A673 (cell line): ENCODE measurements around the gene MFAP4.

ENCODE experiments used
- EZH2 ChIP-seq: fragments of 200-600 bp; sonication (generic); IDR thresholded peaks from 2 replicates; pipeline ENCODE4 v1.6.1; 2017; ENCODE audit warnings: borderline replicate concordance, low read depth, mild to moderate bottlenecking, mixed read lengths, antibody characterized with exemption, low read length; ENCODE audit not compliant: poor library complexity, severe bottlenecking
- TF ChIP-seq, protein P1 (sequence below): fragments of 300-800, 200-600 bp; sonication (generic); conservative IDR thresholded peaks from 2 replicates; pipeline ENCODE4 v1.5.1; 2017; ENCODE audit warnings: low read depth, mild to moderate bottlenecking, antibody characterized with exemption, low read length, moderate library complexity, mixed read lengths

DNA sequence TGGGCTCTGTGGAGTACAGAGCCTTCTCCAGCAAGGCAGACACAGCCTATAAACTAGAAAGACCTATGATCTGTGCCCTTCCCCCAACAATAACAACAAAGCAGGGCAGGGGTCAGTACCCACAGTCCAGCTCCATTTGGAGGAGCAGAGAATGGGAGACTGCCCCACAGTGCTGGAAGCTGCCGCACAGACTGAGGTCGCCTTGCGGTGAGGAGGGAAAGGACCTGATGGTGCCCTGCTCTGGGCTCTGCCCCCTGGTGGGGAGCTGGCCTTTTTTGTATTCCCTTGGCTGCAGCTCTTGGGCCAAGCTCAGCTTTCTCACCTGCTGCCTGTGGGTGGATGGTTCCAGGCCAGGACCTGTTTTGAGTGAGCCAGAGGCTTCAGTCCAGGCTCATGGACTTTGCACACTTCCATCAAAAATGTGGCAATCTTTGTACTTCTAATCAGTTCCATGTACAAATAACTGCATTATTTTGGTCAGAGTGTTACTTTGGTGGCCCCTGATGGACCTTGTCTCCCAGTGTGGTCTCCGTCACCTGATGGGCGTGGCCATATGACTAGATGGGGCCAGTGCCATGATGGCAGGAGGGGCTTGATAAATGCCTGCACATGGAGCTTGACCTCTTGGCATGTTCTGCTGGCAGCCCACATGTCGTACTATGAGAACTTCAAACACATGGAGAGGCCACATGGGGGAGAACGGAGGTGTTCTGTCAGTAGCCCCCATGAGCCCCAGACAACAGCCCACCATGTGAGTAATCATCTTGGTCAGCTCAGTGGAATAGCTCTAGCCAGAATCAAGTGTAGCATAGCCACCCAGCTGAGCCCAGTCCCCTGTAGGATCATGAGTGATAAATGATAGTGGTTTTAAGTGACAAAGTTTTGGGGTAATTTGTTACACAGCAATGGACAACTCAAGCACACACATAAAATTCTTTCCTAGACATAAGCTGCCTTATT is 48.7 kb downstream of the MFAP4 start:
- TF ChIP-seq, protein P1, sequence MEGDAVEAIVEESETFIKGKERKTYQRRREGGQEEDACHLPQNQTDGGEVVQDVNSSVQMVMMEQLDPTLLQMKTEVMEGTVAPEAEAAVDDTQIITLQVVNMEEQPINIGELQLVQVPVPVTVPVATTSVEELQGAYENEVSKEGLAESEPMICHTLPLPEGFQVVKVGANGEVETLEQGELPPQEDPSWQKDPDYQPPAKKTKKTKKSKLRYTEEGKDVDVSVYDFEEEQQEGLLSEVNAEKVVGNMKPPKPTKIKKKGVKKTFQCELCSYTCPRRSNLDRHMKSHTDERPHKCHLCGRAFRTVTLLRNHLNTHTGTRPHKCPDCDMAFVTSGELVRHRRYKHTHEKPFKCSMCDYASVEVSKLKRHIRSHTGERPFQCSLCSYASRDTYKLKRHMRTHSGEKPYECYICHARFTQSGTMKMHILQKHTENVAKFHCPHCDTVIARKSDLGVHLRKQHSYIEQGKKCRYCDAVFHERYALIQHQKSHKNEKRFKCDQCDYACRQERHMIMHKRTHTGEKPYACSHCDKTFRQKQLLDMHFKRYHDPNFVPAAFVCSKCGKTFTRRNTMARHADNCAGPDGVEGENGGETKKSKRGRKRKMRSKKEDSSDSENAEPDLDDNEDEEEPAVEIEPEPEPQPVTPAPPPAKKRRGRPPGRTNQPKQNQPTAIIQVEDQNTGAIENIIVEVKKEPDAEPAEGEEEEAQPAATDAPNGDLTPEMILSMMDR = peak; percentile 41; the same call in 1 of the 2 replicates
- no peak for TF ChIP-seq EZH2
